LNCAP (cell line): ENCODE measurements around the gene MFSD8.

Experiments
- CTCF ChIP-seq: fragments of 450-650 bp; IDR thresholded peaks from 2 replicates; pipeline ENCODE4 v1.5.1; 2017; ENCODE audit warnings: mild to moderate bottlenecking

MFSD8 gene

GRCh38 chr4:127905029-127905428 lies 59.9 kb downstream of the MFSD8 start:
- no peak for TF ChIP-seq CTCF

GRCh38 chr4:127896528-127896927 lies 68.4 kb downstream of the MFSD8 start:
- no peak for TF ChIP-seq CTCF

GRCh38 chr4:127896069-127896468 lies 68.9 kb downstream of the MFSD8 start:
- TF ChIP-seq CTCF = no peak

- TF ChIP-seq CTCF = no peak
Measured at GRCh38 chr4:127889903-127890302, 75.1 kb downstream of the MFSD8 start.

GRCh38 chr4:127888559-127888958 lies 76.4 kb downstream of the MFSD8 start:
- no peak for TF ChIP-seq CTCF

- no peak for TF ChIP-seq CTCF
Measured at GRCh38 chr4:127881563-127881864, 83.5 kb downstream of the MFSD8 start.

GRCh38 chr4:127880763-127881562 lies 84.0 kb downstream of the MFSD8 start, which contains the start of gene PLK4:
Gene PLK4, plus strand, starts transcription at chr4:127880893. Its CDS starts 242 bp downstream, at chr4:127881135.
- no peak for TF ChIP-seq CTCF

GRCh38 chr4:127875791-127876190 lies 89.2 kb downstream of the MFSD8 start:
- no peak for TF ChIP-seq CTCF
